Prostate gland (tissue), 2 donors: ENCODE data around the gene SMTN.

ENCODE experiments used
- POLR2AphosphoS5 ChIP-seq: sonication (generic); formaldehyde crosslinking; IDR thresholded peaks from one replicate; pipeline ENCODE4 v1.6.1; 2017; ENCODE audit warnings: antibody characterized with exemption
- TF ChIP-seq, protein P1 (sequence below), 4 experiments: fragments of 200-600 bp in 2 of 4; fragments of 450-650 bp in 2 of 4; sonication (generic) in 2 of 4; IDR thresholded peaks; 1 replicate in 3 of 4; 2 replicates in 1 of 4; pipeline ENCODE4 v1.5.1; 2016 to 2019; ENCODE audit warnings: antibody characterized with exemption in 4 of 4, mild to moderate bottlenecking in 2 of 4, moderate library complexity in 2 of 4

DNA sequence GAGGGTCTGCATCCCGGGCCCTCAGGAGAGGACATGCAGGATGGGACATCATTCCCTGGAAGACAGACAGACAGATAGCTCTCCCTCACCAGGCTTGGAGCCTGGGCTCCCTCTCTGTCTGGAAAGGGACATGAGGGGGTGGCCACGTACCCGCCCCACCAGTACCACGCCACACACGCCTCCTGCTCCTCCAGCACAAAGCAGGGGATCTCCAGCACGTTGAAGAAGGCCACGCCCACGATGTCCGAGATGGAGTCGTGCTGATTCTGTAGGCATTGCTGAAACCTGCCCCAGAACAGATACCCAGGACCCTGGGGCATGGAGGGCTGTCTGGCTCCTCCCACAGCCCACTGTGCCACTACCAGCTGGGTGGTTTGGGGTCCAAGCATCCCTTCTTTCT is 57.0 kb downstream of the SMTN start:
- TF ChIP-seq, protein P1, sequence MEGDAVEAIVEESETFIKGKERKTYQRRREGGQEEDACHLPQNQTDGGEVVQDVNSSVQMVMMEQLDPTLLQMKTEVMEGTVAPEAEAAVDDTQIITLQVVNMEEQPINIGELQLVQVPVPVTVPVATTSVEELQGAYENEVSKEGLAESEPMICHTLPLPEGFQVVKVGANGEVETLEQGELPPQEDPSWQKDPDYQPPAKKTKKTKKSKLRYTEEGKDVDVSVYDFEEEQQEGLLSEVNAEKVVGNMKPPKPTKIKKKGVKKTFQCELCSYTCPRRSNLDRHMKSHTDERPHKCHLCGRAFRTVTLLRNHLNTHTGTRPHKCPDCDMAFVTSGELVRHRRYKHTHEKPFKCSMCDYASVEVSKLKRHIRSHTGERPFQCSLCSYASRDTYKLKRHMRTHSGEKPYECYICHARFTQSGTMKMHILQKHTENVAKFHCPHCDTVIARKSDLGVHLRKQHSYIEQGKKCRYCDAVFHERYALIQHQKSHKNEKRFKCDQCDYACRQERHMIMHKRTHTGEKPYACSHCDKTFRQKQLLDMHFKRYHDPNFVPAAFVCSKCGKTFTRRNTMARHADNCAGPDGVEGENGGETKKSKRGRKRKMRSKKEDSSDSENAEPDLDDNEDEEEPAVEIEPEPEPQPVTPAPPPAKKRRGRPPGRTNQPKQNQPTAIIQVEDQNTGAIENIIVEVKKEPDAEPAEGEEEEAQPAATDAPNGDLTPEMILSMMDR (IDR thresholded peaks at IDR 0.05): no peak
- no peak for TF ChIP-seq POLR2AphosphoS5
